ENCODE measurements around the gene FOXP2. TPM values are rescaled to one million over a fixed set of nuclear protein-coding genes. Genes with fewer than 3 reads are reported as not detected.
A peak's percentile ranks its signal among the peaks of the same experiment; 100 is the strongest.

Gene FOXP2
- polyA plus RNA-seq, 2 of the 4 experiments (the other 2 are of a cell fraction), result 0.05 TPM; not detected in 1

GRCh38 chr7:114688443-114689055, 273.9 kb downstream of the FOXP2 start (continued):
- TF ChIP-seq BCL3 (IDR thresholded peaks at IDR 0.05) (no peak), ZFP36 (IDR thresholded peaks at IDR 0.05; ENCODE audit: borderline replicate concordance, partially characterized antibody) (no peak)

GRCh38 chr7:114689406-114689805, 274.8 kb downstream of the FOXP2 start:
- ChIA-PET POLR2A (no interaction called here), CTCF (no interaction called here)
- Histone ChIP-seq H3K4me2 (no peak overlapping the region), H3K4me1 (no peaks in the 10 kb centered on the region), H3K4me3 (no peak overlapping the region), H3K27ac (no peak overlapping the region), H3K9me3 (no peaks in the 10 kb centered on the region)
- TF ChIP-seq PHF8 (IDR thresholded peaks at IDR 0.05; ENCODE audit: borderline replicate concordance, low read depth), result no peak
- TF ChIP-seq JUNB (IDR thresholded peaks at IDR 0.05), result no peak
- ATAC-seq (no peak), FAIRE-seq (no peak), DNase-seq (ENCODE audit: low read depth in 1 of 2, low spot score in 1 of 2) (no peak)
- WGBS (ENCODE audit: missing lambda C conversion rate), result 50% methylated on average over 3 of the region's 3 CpGs

DNA sequence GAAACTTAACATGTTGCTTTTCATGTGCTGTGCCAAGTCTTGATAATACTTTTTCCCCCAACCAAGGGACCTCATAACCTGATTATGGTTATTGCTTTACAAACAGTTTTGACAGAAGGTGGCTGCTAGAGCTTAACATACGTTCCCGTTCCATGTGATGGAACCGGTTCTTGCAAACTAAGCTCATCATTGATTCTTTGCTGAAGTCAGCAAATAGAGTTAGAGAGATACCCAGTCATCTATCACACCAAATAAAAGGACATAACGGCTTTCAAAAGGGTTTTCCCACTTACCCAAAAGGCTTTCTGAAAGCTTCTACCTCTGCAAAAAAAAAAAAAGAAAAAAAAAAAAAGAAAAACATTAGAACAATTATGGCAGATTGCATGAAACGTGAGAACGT, 277.0 kb downstream of the FOXP2 start:
- H3K4me3 ChIP-seq, result no peak overlapping the region
- 67% methylated on average over 6 of the region's 6 CpGs for WGBS (ENCODE audit: missing lambda C conversion rate)
- TF ChIP-seq, protein P1, sequence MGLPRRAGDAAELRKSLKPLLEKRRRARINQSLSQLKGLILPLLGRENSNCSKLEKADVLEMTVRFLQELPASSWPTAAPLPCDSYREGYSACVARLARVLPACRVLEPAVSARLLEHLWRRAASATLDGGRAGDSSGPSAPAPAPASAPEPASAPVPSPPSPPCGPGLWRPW (IDR thresholded peaks at IDR 0.05), result no peak
- TF ChIP-seq MAFK (IDR thresholded peaks at IDR 0.05; ENCODE audit: partially characterized antibody), result peak; percentile 69
- no peaks in the 10 kb centered on the region for H3K9me3 ChIP-seq
- FAIRE-seq, result no peak
- H3K4me2 ChIP-seq, result no peak overlapping the region
- DNase-seq (ENCODE audit: low read depth in 1 of 2, low spot score in 1 of 2), result no peak
- POLR2A ChIA-PET, result no interaction called here
- ATAC-seq, result no peak
- CTCF ChIA-PET, result no interaction called here
- no peaks in the 10 kb centered on the region for H3K4me1 ChIP-seq
- no peak overlapping the region for H3K27ac ChIP-seq

DNA sequence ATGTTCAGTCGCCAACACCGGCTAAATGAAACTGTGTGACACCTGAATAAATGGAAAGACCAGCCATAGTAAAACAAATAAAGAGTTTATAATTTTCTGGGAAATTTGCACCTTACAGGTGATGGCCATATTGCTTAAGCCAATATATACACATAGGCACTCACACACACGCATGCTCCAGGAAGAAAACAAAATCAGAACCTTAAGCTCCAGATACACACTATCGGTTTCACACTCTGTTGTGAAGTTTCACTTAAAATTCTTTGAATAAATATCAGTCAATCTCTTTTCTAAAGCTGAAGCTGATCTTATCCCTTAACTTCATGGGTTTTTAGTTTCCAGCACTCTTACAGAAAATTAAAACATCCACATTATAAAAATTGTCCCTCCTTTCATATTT, 280.6 kb downstream of the FOXP2 start:
- CTCF ChIA-PET, result no interaction called here
- Histone ChIP-seq H3K4me1 (no peaks in the 10 kb centered on the region), H3K4me3 (no peak overlapping the region), H3K27ac (no peak overlapping the region), H3K4me2 (no peak overlapping the region), H3K9me3 (no peaks in the 10 kb centered on the region)
- TF ChIP-seq MAFK (IDR thresholded peaks at IDR 0.05; ENCODE audit: partially characterized antibody), result no peak
- no peak for TF ChIP-seq RFX5 (IDR thresholded peaks at IDR 0.05)
- no peak for TF ChIP-seq KDM5A (IDR thresholded peaks at IDR 0.05)
- TF ChIP-seq CEBPB (IDR thresholded peaks at IDR 0.05), result no peak
- TF ChIP-seq POLR2A (IDR thresholded peaks at IDR 0.05; ENCODE audit: low read length), result no peak
- TF ChIP-seq CBX8 (IDR thresholded peaks at IDR 0.05), result no peak
- TF ChIP-seq HOXB13 (CRISPR knock-in tag; IDR thresholded peaks at IDR 0.05; ENCODE audit: low read depth), result no peak
- no peak for TF ChIP-seq USF2 (IDR thresholded peaks at IDR 0.05)
- TF ChIP-seq EHF (CRISPR knock-in tag; IDR thresholded peaks at IDR 0.05), result no peak
- DNase-seq (ENCODE audit: low read depth in 1 of 2, low spot score in 1 of 2), result no peak
- ATAC-seq, result no peak
- no peak for FAIRE-seq
- WGBS (ENCODE audit: missing lambda C conversion rate), result 79% methylated on average over 4 of the region's 4 CpGs
- POLR2A ChIA-PET, result no interaction called here

DNA sequence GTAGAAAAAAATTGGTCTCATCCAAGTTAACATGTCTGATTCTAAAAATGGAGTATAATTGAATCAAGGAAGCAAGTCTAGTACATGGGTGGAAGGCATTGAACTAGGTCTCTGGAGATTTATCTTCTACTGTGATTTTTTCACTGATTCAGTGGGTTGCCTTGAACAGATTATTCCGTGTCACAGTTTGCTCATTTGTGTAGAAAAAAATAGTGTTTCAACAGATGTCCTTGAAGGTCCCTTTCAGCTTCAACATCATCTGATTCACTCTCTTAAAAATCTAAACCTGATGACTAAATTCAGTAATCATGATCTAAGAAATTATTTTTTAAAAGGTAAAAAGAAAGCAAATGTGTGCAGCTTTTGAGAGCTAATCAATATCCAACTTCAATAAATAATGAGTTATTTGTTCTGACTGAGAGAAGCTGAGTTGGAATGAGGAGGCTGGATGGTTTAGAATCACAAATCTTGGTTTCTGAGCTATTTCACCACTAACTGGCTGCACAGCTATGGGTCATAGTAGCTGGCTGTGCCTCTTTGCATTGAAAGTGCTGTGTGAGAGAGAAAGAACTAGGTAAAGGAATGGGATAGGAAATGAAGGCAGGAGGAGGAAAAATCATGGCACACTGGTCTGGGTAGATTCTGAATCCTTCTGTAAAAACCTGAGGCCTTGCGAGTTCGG, 285.8 kb downstream of the FOXP2 start:
- DNase-seq (ENCODE audit: low read depth in 1 of 2, low spot score in 1 of 2) (no peak), ATAC-seq (no peak), FAIRE-seq (no peak)
- Histone ChIP-seq H3K4me2 (no peak overlapping the region), H3K9me3 (no peaks in the 10 kb centered on the region), H3K4me1 (peaks cover 8% of the 10 kb centered on the region; the same call in 2 of the 3 replicates), H3K4me3 (no peak overlapping the region), H3K27ac (no peak overlapping the region)
- CTCF ChIA-PET, result interaction anchor here (0.9 kb wide), 1 partner anchor 87 kb away, joined by 3 read pairs; no protein-coding TSS in a partner anchor
- POLR2A ChIA-PET, result no interaction called here
- TF ChIP-seq BHLHE40 (IDR thresholded peaks at IDR 0.05; ENCODE audit: low read depth, low read length) (no peak), HOXB5 (CRISPR knock-in tag; IDR thresholded peaks at IDR 0.05) (no peak), RCOR1 (IDR thresholded peaks at IDR 0.05; ENCODE audit: low read depth, low read length) (no peak), PHF8 (IDR thresholded peaks at IDR 0.05; ENCODE audit: borderline replicate concordance, low read depth) (no peak), CBX8 (IDR thresholded peaks at IDR 0.05) (no peak), TP53 (CRISPR knock-in tag; IDR thresholded peaks at IDR 0.05) (no peak), KDM1A (IDR thresholded peaks at IDR 0.05; ENCODE audit: low read depth) (no peak), CEBPB (IDR thresholded peaks at IDR 0.05) (no peak), EP300 (IDR thresholded peaks at IDR 0.05) (no peak), MAX (IDR thresholded peaks at IDR 0.05) (no peak), FOSL2 (IDR thresholded peaks at IDR 0.05) (no peak), FOSL2 (CRISPR knock-in tag; IDR thresholded peaks at IDR 0.05) (no peak), SMC3 (IDR thresholded peaks at IDR 0.05) (no peak)
- TF ChIP-seq, protein P2, sequence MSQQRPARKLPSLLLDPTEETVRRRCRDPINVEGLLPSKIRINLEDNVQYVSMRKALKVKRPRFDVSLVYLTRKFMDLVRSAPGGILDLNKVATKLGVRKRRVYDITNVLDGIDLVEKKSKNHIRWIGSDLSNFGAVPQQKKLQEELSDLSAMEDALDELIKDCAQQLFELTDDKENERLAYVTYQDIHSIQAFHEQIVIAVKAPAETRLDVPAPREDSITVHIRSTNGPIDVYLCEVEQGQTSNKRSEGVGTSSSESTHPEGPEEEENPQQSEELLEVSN (IDR thresholded peaks at IDR 0.05; ENCODE audit: borderline replicate concordance, low read depth), result no peak
- 80% methylated on average over 3 of the region's 3 CpGs for WGBS (ENCODE audit: missing lambda C conversion rate)
